ENCODE measurements around the gene STK10.
"Not testable (repeated sequence)": the region's sequence is repeated elsewhere in the genome, so short reads cannot be mapped to it uniquely, and the experiment has no call there.

STK10 gene

DNA sequence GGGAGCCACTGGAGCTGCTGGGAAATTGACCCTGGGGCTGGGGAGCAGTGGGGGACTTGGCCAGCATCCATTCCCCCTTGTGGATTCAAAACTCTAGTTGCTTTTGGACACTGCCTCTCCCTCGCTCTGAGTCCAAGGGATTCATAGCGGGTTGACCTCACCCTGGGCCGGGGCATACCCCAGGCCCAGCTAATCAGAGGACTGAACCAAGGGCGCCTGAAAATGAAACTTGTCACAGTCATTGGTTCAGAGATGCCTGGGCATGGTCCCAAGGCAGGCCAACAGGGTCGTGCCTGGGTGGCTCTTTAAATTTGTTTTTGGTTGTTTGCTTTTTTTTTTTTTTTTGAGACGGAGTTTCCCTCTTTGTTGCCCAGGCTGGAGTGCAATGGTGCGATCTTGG is 22.6 kb downstream of the STK10 start:
- no peak for DNase-seq (ENCODE audit: low read depth)

DNA sequence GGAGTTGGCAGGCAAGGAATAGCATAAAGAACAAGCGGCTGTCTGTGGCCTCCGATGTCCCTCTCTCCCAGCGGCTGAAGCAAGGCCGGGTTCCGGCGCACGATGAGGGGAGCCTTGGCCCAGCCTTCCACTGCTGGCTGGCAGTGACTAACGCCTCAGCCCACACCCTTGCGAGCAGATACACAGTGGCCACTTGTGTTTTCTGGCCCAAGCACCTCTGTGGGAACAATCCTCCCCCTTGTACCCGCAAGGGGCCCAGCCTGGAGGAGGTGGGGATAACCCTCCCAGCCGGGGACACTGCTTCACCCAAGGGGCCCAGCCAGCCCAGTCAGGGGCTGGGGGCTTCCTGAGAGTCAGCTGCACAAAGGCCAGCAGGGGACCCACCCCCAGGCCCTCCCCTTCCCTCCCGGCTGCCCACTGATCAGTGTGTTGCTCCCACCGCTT is 23.2 kb downstream of the STK10 start:
- DNase-seq (ENCODE audit: low read depth) = no peak

DNA sequence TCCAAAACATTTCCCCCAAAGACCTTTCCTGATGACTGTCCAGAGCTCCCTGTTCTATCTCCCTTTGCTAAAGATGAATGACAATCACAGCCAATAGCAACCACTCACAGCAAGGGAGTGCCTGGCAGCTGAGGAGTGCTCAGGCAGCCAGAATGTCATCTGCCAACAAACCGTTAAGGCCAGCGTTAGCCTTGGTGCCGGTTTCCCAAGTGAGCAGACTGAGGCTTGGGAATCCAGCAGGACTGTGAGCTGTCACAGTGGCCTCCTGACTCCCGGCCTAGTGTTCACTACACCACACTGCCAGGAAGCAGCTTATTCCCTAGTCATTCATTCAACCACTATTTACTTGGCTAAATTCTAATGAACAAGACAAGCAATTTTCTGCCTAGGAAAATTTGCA is 24.7 kb downstream of the STK10 start:
- DNase-seq (ENCODE audit: low read depth) = no peak

DNA sequence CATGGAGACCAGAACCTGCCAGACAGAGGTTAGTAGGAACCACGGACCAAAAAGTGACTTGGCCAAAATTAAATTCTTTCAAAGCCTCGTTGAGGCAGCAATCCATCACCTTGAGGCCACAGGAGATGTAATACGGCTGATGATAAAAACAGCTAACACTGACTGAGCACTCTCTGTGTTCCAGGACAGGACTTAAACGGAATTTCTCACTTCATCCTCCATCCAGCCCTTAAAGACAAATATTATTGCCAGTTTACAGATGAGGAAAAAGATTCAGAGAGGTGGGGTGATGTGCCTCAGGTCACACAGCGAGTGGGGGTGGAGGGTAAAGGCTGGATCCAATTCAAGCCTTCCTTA is 25.1 kb downstream of the STK10 start:
- DNase-seq (ENCODE audit: low read depth) = no peak

- no peak for DNase-seq (ENCODE audit: low read depth)
These were observed 25.6 kb downstream of the STK10 start for GRCh38 chr5:172162323-172162986.

DNA sequence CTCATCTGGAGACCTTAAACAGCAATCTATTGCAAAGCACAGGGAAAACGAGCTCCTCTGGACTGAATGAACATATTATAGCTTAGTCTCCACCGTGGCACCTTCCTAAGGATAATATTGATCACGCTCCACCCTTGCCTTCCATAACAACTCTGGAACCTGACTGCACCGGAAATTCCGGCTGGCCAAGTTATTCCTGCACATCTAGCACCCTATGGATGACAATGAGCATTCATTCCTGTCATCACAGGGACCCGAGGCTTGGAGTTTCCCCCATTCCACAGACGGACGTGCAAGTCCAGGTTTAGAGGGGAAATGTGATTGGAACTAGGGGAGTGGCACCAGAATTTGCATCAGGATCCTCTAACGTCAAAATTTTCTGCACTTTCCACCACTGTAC is 27.5 kb downstream of the STK10 start:
- no peak for DNase-seq (ENCODE audit: low read depth)

DNA sequence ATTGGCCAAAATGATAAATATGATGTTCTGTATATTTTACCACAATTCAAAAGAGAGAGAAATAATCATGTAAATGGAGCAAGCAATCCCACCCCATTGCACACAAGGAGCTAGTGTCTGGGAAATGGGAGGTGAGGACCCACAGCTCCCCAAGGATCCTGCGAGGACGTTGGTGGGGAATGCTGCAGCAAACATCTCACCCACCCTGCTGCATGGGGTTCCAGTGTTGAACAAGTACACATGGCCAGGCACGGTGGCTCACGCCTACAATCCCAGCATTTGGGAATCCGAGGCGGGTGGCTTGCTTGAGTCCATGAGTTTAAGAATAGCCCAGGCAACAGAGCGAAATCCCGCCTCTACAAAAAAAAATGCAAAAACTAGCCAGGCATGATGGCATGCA is 29.0 kb downstream of the STK10 start:
- DNase-seq (ENCODE audit: low read depth) = no peak

DNA sequence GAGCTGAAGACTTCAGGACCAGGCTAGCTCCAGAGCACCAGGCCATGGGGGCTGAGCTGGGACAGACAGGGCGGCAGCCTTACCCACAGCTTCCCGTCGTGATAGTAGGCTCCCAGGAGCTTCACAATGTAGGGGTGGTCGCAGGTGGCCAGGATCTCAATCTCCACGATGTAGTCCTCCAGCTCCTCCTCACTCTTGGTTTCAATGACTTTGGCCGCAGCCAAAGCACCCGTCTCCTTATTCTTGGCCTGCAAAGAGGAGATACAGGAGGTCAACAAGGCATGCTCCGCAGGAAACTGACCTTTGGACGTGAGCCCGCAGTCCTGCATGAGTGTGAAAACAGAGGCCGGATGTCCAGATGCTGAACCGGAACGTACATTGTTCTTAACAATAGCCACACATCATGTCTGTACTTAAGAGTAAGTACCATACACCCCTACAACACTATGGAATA is 31.5 kb downstream of the STK10 start:
- no peak for DNase-seq (ENCODE audit: low read depth)

GRCh38 chr5:172155101-172155500 is 32.9 kb downstream of the STK10 start:
- not testable (repeated sequence) for DNase-seq (ENCODE audit: low read depth)

DNA sequence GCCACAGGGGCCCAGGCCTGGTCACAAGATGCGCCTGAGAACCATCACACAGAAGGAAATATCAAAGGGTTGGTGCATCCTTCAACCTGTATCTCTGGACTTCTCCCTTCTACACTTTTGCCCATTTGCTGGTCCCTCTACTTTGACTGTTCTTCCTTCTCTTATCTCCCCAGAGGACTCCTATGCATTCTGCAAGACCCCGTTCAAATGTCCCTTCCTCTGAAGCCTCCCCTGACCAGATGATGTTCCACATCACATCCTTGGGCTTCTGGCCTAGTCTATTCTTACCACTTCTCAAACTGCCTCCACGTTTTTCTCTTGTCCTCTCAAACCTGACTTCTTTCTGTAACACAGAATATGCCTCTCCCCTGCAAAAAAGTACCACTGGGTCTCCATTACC is 34.3 kb downstream of the STK10 start:
- DNase-seq (ENCODE audit: low read depth) = no peak

DNA sequence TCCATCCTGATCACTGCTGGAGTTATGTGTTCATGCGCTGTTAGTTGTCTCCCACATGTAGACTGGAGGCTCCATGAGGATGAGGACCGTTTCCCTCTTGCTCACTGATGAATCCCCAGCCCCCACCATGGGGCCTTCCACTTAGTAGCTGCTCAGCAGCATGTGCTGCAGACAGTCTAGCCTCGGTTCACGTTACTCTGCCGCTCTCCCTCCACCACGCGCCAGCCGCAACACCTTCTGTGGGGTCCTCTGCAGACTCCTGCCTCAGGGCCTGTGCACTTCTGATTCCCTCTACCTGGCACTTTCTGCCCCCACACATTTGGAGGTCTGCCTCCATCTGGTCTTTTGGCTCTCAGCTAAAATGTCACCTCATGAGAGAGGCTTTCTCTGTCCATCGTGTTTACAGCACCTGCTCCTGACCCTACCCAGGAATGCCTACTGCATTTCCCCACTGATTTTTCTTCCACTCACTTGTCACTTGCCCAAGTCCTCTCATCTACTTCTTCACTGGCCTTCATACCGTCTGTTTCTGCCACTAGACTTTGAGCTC is 36.3 kb downstream of the STK10 start:
- DNase-seq (ENCODE audit: low read depth) = no peak

- DNase-seq (ENCODE audit: low read depth) = no peak
These were observed 37.3 kb downstream of the STK10 start for GRCh38 chr5:172150514-172151425.

- not testable (repeated sequence) for DNase-seq (ENCODE audit: low read depth)
These were observed 38.5 kb downstream of the STK10 start for GRCh38 chr5:172149481-172149880.

DNA sequence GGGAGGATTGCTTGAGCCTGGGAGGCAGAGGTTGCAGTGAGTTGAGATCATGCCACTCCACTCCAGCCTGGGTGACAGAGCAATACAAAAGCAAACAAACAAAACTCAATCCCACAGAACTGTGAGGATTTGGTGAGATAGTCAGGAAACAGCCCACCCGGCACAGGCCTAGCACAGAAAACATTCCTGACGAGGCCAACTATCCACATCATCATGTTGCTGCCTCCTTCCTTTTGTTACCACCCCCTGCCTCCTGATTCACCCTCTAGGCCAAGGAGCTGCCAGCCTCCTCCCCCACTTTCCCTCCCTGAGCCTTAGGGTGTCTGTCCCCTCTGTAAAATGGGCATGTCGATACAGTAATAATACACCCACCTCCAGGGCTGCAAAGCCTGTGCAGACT is 39.0 kb downstream of the STK10 start:
- no peak for DNase-seq (ENCODE audit: low read depth)

DNA sequence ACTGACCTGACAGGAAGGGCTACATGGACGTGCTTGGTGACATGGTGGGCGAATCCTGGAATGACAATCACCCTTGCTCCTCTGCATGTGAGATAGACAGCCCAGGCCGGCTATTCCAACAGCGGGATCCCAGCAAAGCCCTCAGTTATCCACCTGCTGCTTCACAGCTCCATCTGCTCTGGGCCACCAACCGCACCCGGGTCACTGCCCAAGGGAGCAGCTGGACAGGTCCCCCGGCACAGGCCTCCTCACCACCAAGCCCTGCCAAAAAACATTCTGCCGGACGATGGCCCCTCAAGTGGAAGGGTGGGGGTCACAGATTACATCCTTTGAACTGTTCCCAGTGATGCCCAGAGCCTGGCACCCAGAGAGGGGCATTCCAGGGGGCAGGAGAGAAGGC is 39.6 kb downstream of the STK10 start:
- no peak for DNase-seq (ENCODE audit: low read depth)

- DNase-seq (ENCODE audit: low read depth) = no peak
These were observed 40.2 kb downstream of the STK10 start for GRCh38 chr5:172147857-172148256.

DNA sequence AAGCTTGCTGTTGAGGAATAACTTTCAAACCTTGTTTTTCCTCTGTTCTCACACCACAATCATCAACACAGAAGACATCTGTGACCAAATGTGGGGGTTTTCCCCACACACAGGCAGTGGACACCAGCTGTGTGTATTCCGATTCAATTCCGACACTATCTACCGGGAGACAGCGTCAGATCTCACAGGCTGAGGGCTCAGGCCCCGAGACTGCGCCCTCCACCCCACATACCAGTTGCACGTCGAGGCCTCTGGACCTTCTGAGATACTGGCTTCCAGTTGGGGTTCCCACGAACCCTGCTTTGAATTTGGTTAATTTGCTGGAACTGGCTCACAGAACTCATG is 41.3 kb downstream of the STK10 start:
- DNase-seq (ENCODE audit: low read depth) = no peak

DNA sequence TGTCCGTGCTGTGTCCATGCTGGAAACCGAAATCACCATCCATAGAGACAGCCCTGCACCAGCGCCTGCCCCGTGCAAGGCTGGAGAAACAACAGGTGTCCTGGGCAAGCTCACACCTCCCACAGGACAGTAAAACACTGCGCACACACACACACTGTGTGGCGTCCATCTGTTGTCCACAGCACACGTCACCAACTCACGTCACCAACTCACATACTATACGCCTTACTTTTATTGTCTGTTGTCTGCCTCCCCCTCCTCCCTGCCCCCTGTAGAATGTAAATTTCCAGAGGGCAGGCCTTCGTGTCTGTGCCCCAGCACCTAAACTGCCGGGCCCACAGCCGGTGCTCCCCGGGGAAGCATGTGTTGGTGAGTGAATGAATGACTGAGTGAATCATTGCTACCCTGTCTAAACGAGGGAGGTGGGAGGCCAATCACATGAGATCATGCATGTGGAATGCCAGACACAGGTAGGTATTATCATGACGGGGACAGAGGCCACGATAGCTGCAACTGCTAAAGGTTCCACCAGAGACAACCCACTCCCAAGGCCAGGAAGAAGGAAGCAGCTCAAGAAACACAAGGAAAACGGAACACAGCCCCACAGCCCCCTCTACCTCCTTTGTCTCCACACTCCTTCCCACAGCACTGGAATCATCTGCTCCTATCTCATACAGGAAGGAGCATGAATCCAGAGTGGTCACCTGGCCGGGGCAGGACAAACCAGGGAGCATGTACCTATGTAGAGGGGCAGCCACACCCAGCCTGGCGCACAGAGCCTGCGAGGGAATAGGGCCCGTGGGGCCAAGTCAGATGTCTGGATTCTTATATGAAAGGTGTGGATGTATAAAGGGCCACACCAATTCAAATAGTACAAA is 41.9 kb downstream of the STK10 start:
- no peak for DNase-seq (ENCODE audit: low read depth)

DNA sequence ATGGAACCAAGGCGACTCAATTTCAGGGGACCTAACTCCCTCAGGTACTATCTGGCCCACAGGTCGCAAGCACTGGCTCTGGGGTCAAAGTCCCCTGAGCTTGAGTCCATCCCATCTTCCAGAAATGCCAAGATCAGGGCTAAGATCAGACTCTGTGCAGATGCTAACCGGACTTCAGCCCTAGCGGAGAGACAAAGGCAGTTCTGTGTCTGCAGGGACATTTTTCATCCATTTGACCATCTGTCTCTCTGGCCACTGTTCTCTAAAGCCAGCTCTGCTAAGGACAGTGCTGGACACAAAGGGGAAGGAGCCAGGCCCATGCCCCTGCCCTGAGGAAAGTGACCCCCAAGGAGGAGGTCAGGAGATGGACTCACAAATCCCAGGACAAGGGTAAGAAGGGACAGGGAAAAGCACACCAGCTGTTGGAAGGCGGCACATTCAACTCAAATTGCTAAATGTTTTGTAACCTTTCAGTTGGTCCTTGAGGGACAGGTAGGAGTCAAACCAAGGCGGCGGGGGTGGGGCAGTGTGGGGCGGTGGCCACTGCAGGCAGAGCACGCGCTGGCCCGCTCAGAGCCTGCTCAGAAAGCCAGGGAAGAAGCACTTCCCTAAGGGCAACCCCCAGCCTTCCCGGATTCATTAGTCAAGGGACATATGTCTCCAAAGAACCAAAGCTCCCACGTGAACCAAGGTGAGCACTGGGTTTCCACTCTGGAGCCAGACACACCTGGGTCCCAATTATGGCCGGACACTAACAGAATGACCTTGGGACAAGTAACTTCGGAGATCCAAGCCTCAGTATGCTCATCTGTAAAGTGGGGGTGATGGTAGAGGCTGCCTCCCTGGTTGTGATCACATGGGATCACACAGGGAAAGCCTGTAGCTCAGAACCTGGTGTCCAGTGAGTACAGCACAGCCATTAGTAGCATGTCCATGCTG is 42.8 kb downstream of the STK10 start:
- no peak for DNase-seq (ENCODE audit: low read depth)

DNA sequence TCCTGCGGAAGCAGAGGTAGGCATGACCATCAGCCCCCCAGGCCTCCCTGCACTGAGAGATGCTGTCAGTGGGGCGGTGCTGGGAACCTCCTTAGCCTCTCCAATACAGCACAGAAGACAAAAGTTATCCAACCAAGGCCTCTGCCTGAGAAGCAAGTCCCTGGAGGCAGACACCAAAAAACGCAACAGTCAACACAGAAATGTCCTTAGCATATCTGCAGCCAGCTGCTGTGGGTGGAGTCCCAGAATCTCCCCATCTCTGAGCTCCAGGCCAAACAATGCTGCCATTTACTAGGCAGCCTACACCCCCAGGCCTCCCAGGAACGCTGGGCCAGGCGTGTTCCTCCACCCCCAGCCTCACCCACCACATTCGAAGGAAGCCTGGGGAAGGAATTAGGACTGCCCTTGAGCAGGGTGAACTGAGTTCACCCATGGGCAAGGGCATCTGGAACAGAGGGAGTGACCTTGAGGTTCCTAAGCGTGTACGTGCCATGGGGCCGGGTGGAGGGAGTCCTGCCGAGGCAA is 43.7 kb downstream of the STK10 start:
- DNase-seq (ENCODE audit: low read depth) = no peak

DNA sequence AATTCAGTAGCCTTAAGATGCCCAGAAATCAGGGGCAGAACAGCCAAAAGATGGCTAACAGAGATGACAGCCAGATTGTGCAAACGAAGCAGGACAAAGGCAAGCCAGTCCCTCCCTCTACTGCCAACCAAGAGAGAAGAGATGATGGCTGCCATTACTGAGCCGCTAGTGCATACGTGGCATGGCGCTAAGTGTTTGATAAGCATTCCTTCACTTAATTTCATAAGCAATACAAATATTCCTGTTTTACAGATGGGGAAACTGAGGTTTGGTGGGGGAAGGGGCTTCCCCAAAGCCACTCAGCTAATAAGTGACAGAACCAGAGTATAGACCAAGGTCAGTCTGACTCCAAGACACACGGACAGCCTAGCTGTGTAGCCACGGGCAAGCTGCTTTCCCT is 44.1 kb downstream of the STK10 start:
- no peak for DNase-seq (ENCODE audit: low read depth)

Measured in activated T-cell treated with anti-CD3 and anti-CD28 coated beads for 24 hours (primary cell).